ENCODE results near the gene SCYL1.

Gene SCYL1

DNA sequence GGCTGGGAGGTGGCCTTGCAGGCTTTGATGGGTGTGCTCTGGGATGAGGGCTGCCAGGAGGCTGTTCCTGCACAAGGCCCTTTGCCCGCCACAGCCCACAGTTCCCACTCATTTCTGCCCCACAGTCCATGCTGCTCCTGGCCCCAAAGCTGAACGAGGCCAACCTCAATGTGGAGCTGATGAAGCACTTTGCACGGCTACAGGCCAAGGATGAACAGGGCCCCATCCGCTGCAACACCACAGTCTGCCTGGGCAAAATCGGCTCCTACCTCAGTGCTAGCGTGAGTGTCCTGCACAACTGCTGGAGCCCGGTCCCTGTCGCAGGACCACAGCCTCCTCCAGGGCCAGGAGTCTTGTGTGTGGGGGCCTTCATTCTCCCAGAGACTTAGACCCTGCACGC lies 10.2 kb downstream of the SCYL1 start:
- H2AFZ ChIP-seq (ENCODE audit: low read length): no peak overlapping the region
- H3K79me2 ChIP-seq (ENCODE audit: insufficient read depth, low read length): no peaks in the 10 kb centered on the region
- no peak overlapping the region for H3K27ac ChIP-seq (ENCODE audit: low read depth, low read length, poor library complexity, severe bottlenecking)
- H3K27me3 ChIP-seq (ENCODE audit: insufficient read depth, low read length): no peaks in the 10 kb centered on the region
- no peak overlapping the region for H3K4me3 ChIP-seq (ENCODE audit: low read depth, low read length, poor library complexity, severe bottlenecking)
- H3K4me1 ChIP-seq (ENCODE audit: insufficient read depth, low read length, severe bottlenecking): peaks cover 7% of the 10 kb centered on the region
- no peaks in the 10 kb centered on the region for H3K9me3 ChIP-seq (ENCODE audit: low read length)
- no peaks in the 10 kb centered on the region for H3F3A ChIP-seq (ENCODE audit: insufficient read depth, low read length)
- H3K4me2 ChIP-seq (ENCODE audit: low read length): no peak overlapping the region
- no peak for TF ChIP-seq EZH2 (IDR thresholded peaks at IDR 0.05; ENCODE audit: borderline replicate concordance, low read length)
- TF ChIP-seq, protein P1, sequence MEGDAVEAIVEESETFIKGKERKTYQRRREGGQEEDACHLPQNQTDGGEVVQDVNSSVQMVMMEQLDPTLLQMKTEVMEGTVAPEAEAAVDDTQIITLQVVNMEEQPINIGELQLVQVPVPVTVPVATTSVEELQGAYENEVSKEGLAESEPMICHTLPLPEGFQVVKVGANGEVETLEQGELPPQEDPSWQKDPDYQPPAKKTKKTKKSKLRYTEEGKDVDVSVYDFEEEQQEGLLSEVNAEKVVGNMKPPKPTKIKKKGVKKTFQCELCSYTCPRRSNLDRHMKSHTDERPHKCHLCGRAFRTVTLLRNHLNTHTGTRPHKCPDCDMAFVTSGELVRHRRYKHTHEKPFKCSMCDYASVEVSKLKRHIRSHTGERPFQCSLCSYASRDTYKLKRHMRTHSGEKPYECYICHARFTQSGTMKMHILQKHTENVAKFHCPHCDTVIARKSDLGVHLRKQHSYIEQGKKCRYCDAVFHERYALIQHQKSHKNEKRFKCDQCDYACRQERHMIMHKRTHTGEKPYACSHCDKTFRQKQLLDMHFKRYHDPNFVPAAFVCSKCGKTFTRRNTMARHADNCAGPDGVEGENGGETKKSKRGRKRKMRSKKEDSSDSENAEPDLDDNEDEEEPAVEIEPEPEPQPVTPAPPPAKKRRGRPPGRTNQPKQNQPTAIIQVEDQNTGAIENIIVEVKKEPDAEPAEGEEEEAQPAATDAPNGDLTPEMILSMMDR (IDR thresholded peaks at IDR 0.05; ENCODE audit: low read length): no peak
- H3K9ac ChIP-seq (ENCODE audit: low read length): no peak overlapping the region
- H3K36me3 ChIP-seq (ENCODE audit: insufficient read depth, low read length): peaks cover 41% of the 10 kb centered on the region
- no peaks in the 10 kb centered on the region for H4K20me1 ChIP-seq (ENCODE audit: insufficient read depth, low read length)
- H3K9me2 ChIP-seq (ENCODE audit: low read depth, low read length): no peaks in the 10 kb centered on the region

GRCh38 chr11:65536412-65537295 lies 11.8 kb downstream of the SCYL1 start:
- Histone ChIP-seq H3K4me1 (ENCODE audit: insufficient read depth, low read length, severe bottlenecking) (peaks cover 14% of the 10 kb centered on the region), H3K4me3 (ENCODE audit: low read depth, low read length, poor library complexity, severe bottlenecking) (no peak overlapping the region), H4K20me1 (ENCODE audit: insufficient read depth, low read length) (no peaks in the 10 kb centered on the region), H2AFZ (ENCODE audit: low read length) (no peak overlapping the region), H3K9me3 (ENCODE audit: low read length) (no peaks in the 10 kb centered on the region), H3K36me3 (ENCODE audit: insufficient read depth, low read length) (peaks cover 26% of the 10 kb centered on the region), H3K9me2 (ENCODE audit: low read depth, low read length) (no peaks in the 10 kb centered on the region), H3K27me3 (ENCODE audit: insufficient read depth, low read length) (no peaks in the 10 kb centered on the region), H3K9ac (ENCODE audit: low read length) (no peak overlapping the region), H3K79me2 (ENCODE audit: insufficient read depth, low read length) (no peaks in the 10 kb centered on the region), H3K4me2 (ENCODE audit: low read length) (no peak overlapping the region), H3K27ac (ENCODE audit: low read depth, low read length, poor library complexity, severe bottlenecking) (no peak overlapping the region), H3F3A (ENCODE audit: insufficient read depth, low read length) (no peaks in the 10 kb centered on the region)
- no peak for TF ChIP-seq EZH2 (IDR thresholded peaks at IDR 0.05; ENCODE audit: borderline replicate concordance, low read length)
- TF ChIP-seq, protein P1 (IDR thresholded peaks at IDR 0.05; ENCODE audit: low read length): no peak

GRCh38 chr11:65537296-65537597 lies 12.4 kb downstream of the SCYL1 start:
- TF ChIP-seq, protein P1 (IDR thresholded peaks at IDR 0.05; ENCODE audit: low read length): no peak
- TF ChIP-seq EZH2 (IDR thresholded peaks at IDR 0.05; ENCODE audit: borderline replicate concordance, low read length): no peak
- Histone ChIP-seq H3K27ac (ENCODE audit: low read depth, low read length, poor library complexity, severe bottlenecking) (no peak overlapping the region), H2AFZ (ENCODE audit: low read length) (no peak overlapping the region), H3K36me3 (ENCODE audit: insufficient read depth, low read length) (peaks cover 22% of the 10 kb centered on the region), H3K9me3 (ENCODE audit: low read length) (no peaks in the 10 kb centered on the region), H3K27me3 (ENCODE audit: insufficient read depth, low read length) (no peaks in the 10 kb centered on the region), H3K4me1 (ENCODE audit: insufficient read depth, low read length, severe bottlenecking) (peaks cover 14% of the 10 kb centered on the region), H3K79me2 (ENCODE audit: insufficient read depth, low read length) (no peaks in the 10 kb centered on the region), H3K9ac (ENCODE audit: low read length) (no peak overlapping the region), H3K4me3 (ENCODE audit: low read depth, low read length, poor library complexity, severe bottlenecking) (no peak overlapping the region), H3K4me2 (ENCODE audit: low read length) (no peak overlapping the region), H3F3A (ENCODE audit: insufficient read depth, low read length) (no peaks in the 10 kb centered on the region), H4K20me1 (ENCODE audit: insufficient read depth, low read length) (no peaks in the 10 kb centered on the region), H3K9me2 (ENCODE audit: low read depth, low read length) (no peaks in the 10 kb centered on the region)
